ENCODE results near the gene SLC16A2.
"Not testable (repeated sequence)": the region's sequence is repeated elsewhere in the genome, so short reads cannot be mapped to it uniquely, and the experiment has no call there.

SLC16A2 gene

GRCh38 chrX:74509989-74510388 lies 88.7 kb downstream of the SLC16A2 start:
- no peak for DNase-seq

- no peak for DNase-seq
These were observed 89.1 kb downstream of the SLC16A2 start for GRCh38 chrX:74510401-74510800.

GRCh38 chrX:74511704-74512103 lies 90.4 kb downstream of the SLC16A2 start:
- no peak for DNase-seq

- no peak for DNase-seq
These were observed 93.1 kb downstream of the SLC16A2 start for GRCh38 chrX:74514384-74514783.

- DNase-seq = no peak
These were observed 94.1 kb downstream of the SLC16A2 start for GRCh38 chrX:74515356-74515755.

GRCh38 chrX:74516013-74516412 lies 94.7 kb downstream of the SLC16A2 start:
- DNase-seq = not testable (repeated sequence)

- no peak for DNase-seq
These were observed 98.6 kb downstream of the SLC16A2 start for GRCh38 chrX:74519870-74520269.

GRCh38 chrX:74520291-74520690 lies 99.0 kb downstream of the SLC16A2 start:
- DNase-seq = no peak

- no peak for DNase-seq
These were observed 99.6 kb downstream of the SLC16A2 start for GRCh38 chrX:74520896-74521295.

- DNase-seq = no peak
These were observed 100.9 kb downstream of the SLC16A2 start for GRCh38 chrX:74521961-74522751.

- DNase-seq = no peak
These were observed 101.9 kb downstream of the SLC16A2 start for GRCh38 chrX:74523224-74523623.

GRCh38 chrX:74523870-74524735 lies 102.8 kb downstream of the SLC16A2 start:
- DNase-seq = no peak

GRCh38 chrX:74525116-74525515 lies 103.8 kb downstream of the SLC16A2 start:
- DNase-seq = no peak

GRCh38 chrX:74526764-74527163 lies 105.5 kb downstream of the SLC16A2 start:
- no peak for DNase-seq

GRCh38 chrX:74527350-74527749 lies 106.1 kb downstream of the SLC16A2 start:
- no peak for DNase-seq

GRCh38 chrX:74529311-74529710 lies 108.0 kb downstream of the SLC16A2 start:
- no peak for DNase-seq

GRCh38 chrX:74531081-74531480 lies 109.8 kb downstream of the SLC16A2 start:
- DNase-seq = no peak

- no peak for DNase-seq
These were observed 113.3 kb downstream of the SLC16A2 start for GRCh38 chrX:74534569-74535038.

GRCh38 chrX:74535086-74535407 lies 113.8 kb downstream of the SLC16A2 start:
- no peak for DNase-seq

GRCh38 chrX:74535408-74536151 lies 114.3 kb downstream of the SLC16A2 start:
- DNase-seq = no peak

- DNase-seq = no peak
These were observed 115.0 kb downstream of the SLC16A2 start for GRCh38 chrX:74536152-74536831.

- DNase-seq = no peak
These were observed 115.6 kb downstream of the SLC16A2 start for GRCh38 chrX:74536832-74537371.

All from NK-92 treated with Interleukin-12 subunit alpha and Interleukin-12 subunit beta, amount 100 ng/mL, for 24 hours (cell line).